Small intestine (tissue), 7 donors: Measurements from ENCODE around the gene UBA7. TPM values are rescaled to one million over a fixed set of nuclear protein-coding genes. Genes with fewer than 3 reads are reported as not detected.
A peak's percentile ranks its signal among the peaks of the same experiment; 100 is the strongest.

ENCODE experiments used
- DNase-seq, 2 donors: peaks; one replicate each; pipeline versions ENCODE4 v3.0.0 to v3.0.0-alpha.2; 2013
- FAIRE-seq: peaks from 2 replicates; lab custom pipeline; 2012; peaks lifted over from hg19 to GRCh38; lab: Jason Lieb, UNC
- H3K27ac ChIP-seq, 3 donors: one replicate each; pipeline ENCODE4 v1.5.1; 2013; ENCODE audit warnings: low read length in 2 of 3, mild to moderate bottlenecking in 2 of 3, control low read depth in 1 of 3, inconsistent platforms in 1 of 3, low read depth in 1 of 3, moderate library complexity in 1 of 3
- H3K27me3 ChIP-seq, 3 donors: one replicate each; pipeline ENCODE4 v1.6.1; 2013; ENCODE audit warnings: low read length in 3 of 3, inconsistent platforms in 1 of 3; ENCODE audit not compliant: control insufficient read depth in 3 of 3, insufficient read depth in 3 of 3
- H3K36me3 ChIP-seq, 3 donors: one replicate each; pipeline ENCODE4 v1.6.1; 2013; ENCODE audit warnings: low read length in 3 of 3, inconsistent platforms in 1 of 3, low read depth in 1 of 3, mild to moderate bottlenecking in 1 of 3, moderate library complexity in 1 of 3; ENCODE audit not compliant: control insufficient read depth in 3 of 3, insufficient read depth in 2 of 3
- H3K4me1 ChIP-seq, 3 donors: one replicate each; pipeline ENCODE4 v1.6.1; 2013; ENCODE audit warnings: low read length in 2 of 3, inconsistent platforms in 1 of 3, low read depth in 1 of 3, mild to moderate bottlenecking in 1 of 3, moderate library complexity in 1 of 3; ENCODE audit not compliant: control insufficient read depth in 3 of 3, insufficient read depth in 2 of 3
- H3K4me3 ChIP-seq, 3 donors: one replicate each; pipeline ENCODE4 v1.5.1; 2013; ENCODE audit warnings: low read length in 3 of 3, control low read depth in 1 of 3, inconsistent platforms in 1 of 3, low read depth in 1 of 3, mild to moderate bottlenecking in 1 of 3, moderate library complexity in 1 of 3
- H3K9me3 ChIP-seq, 2 donors: one replicate each; pipeline ENCODE4 v1.6.1; 2013; ENCODE audit warnings: low read depth in 1 of 2, low read length in 1 of 2; ENCODE audit not compliant: control insufficient read depth in 2 of 2, insufficient read depth in 1 of 2
- WGBS, 3 donors: extraction: QIAGEN DNeasy Blood & Tissue Kit; methylation state at CpG; one replicate each; pipeline ENCODE4 v1.1.7; 2013; 5-methylcytosine and 5-hydroxymethylcytosine counted together
- polyA plus RNA-seq, 4 donors: library from polyadenylated mRNA; stranded (reverse) in 3 of 4; unstranded in 1 of 4; fragments of 200-250 nt in 3 of 4; fragments of 120-200 nt in 1 of 4; gene quantifications; one replicate each; pipeline versions ENCODE4 v1.2.1 to v1.2.3, GENCODE V29; 2013
- donor health status: healthy with polysubstance abuse.
- donor health status: control.
- donor health status: control.
- donor health status: Bipolar disorder and iron deficiency.
- donor health status: healthy.

The UBA7 gene
- polyA plus RNA-seq, 4 donors = 27.7 to 160 (median 69.3) TPM

DNA sequence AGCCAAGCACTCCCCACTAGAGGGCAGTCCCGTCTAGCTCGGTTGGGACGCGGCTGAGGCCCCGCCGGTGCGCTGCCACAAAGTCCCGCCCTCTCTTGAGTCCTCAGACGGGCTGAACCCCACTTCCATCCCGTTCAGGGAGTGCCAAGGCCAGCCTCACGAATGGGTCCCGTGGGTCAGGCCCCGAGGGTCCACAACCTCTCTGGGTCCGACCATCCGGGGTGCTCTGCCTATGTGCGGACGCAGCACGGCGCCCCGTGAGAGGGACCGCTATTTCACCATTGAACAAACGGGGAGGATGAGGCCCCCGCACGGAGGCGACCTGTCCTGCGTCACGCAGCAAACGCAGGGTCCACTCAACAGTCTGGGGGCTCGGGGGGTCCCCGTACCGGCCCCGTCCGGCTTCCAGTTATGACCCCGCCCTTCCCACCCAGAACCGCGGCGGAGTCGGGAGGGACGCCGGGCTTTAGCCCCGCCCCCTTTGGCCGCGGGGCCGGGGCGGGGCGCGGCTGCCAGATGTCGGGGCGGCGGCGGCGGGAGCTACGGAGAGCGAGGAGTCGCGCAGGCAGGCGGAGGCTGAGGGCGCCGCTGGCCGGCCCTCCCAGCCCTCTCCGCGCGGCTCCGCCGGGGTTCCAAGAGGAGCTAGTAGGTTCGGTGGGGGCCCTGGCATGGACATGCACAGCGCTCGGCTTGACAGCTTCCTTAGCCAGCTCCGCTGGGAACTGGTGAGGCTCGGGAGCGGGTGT is 10.9 kb downstream of the UBA7 start, which contains the start of gene INKA1:
Gene INKA1, plus strand, starts transcription at position 543 of the 746 bp plus-strand sequence. Its CDS starts 132 bp downstream, at position 675.
- Histone ChIP-seq H3K36me3 (peaks cover 0 to 35% (median 0%) of the 10 kb centered on the region in 3 donors), H3K27me3 (peaks cover 0 to 24% (median 0%) of the 10 kb centered on the region in 3 donors), H3K27ac (peak within 1 kb of the TSS; percentile 69 to 95 (median 81)), H3K9me3 (no peaks in the 10 kb centered on the region), H3K4me1 (peaks cover 0 to 34% (median 0%) of the 10 kb centered on the region in 3 donors), H3K4me3 (peak within 1 kb of the TSS; percentile 31 to 98 (median 76))
- WGBS, 3 donors = 0 to 1% (median 0%) methylated on average over 46 to 71 of the region's 71 CpGs
- FAIRE-seq (no peak), DNase-seq (peak; percentile 91 to 95)

DNA sequence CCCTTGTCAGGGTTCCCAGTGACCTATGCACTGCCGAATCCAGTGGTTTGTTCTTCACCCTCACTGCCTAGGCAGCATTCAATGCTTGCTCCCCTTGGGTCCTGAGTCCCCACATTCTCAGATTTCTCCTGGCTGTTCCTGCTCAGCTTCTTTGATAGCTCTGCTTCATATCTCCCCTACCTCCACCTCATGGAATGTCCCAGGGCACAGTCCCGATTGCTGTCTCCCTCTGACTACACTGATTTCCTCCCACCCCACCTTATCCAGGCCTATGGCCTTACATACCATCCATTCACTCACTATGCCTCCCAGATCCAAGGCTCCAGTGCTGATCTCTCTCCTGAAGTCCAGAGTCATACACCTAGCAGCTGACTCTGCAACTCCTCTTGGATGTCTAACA is 12.6 kb downstream of the UBA7 start:
- Histone ChIP-seq H3K27me3 (peaks cover 0 to 24% (median 0%) of the 10 kb centered on the region in 3 donors), H3K4me3 (no peak overlapping the region), H3K36me3 (peaks cover 0 to 23% (median 0%) of the 10 kb centered on the region in 3 donors), H3K27ac (no peak overlapping the region), H3K4me1 (peaks cover 0 to 18% (median 0%) of the 10 kb centered on the region in 3 donors), H3K9me3 (no peaks in the 10 kb centered on the region)
- no peak for FAIRE-seq
- 85 to 93% (median 90%) methylated on average over 2 of the region's 2 CpGs for WGBS, 3 donors
- no peak for DNase-seq

DNA sequence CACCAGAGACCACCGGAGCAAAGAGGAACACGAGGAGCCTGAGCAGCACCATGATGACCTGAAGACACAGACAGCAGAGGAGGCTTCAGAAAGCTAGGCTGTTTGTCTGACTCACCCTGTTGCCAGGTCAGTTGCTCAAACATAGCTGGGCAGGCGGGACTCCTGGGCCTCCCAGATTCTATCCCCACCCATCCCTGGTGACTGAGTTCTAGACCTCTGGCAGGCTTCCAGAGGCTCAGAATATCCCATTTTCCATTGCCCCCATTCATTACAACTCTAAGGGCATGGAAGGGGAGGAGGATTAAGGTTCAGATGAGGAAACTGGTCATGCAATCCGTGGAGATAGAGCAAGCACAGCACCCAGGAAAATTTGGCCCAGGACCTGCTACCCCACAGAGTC is 14.0 kb downstream of the UBA7 start, which contains the start of gene CDHR4:
Gene CDHR4, minus strand, starts transcription at position 113 of the 400 bp plus-strand sequence. Its CDS starts 61 bp downstream, at position 52.
- H3K27ac ChIP-seq = no peak within 1 kb of the TSS
- H3K27me3 ChIP-seq = peaks cover 0 to 24% (median 0%) of the 10 kb centered on the region in 3 donors
- DNase-seq (no peak), FAIRE-seq (no peak)
- H3K36me3 ChIP-seq = peaks cover 0 to 11% (median 0%) of the 10 kb centered on the region in 3 donors
- H3K4me1 ChIP-seq = peaks cover 0 to 10% (median 0%) of the 10 kb centered on the region in 3 donors
- no peaks in the 10 kb centered on the region for H3K9me3 ChIP-seq
- WGBS, 3 donors = 55 to 66% (median 60%) methylated on average over 4 of the region's 4 CpGs
- H3K4me3 ChIP-seq = no peak within 1 kb of the TSS

DNA sequence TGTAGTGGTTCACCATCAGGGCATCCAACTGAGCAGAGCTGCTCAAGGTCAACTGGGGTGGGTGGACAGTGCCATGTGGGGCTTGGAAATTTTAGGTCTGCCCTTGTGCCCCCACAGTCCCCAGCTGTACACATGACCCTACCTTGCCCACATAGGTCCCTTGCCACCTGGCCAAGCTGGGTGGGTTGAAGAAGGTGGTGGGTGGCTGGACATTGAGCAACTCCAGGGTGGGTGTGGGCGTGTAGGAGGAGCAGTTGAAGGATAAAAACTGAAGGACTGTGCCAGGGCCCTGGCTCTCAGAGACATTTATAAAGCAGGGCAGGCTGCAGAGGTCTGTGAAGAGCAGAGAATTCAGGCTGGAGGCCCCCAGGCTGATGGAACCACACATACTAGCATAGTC is 14.6 kb downstream of the UBA7 start:
- FAIRE-seq (no peak), DNase-seq (no peak)
- Histone ChIP-seq H3K4me3 (no peak overlapping the region), H3K9me3 (no peaks in the 10 kb centered on the region), H3K27ac (no peak overlapping the region), H3K36me3 (peaks cover 0 to 4% (median 0%) of the 10 kb centered on the region in 3 donors), H3K27me3 (peaks cover 0 to 18% (median 0%) of the 10 kb centered on the region in 3 donors), H3K4me1 (peaks cover 0 to 8% (median 0%) of the 10 kb centered on the region in 3 donors)
- 70 to 75% (median 75%) methylated on average over 1 of the region's 1 CpG for WGBS, 3 donors

DNA sequence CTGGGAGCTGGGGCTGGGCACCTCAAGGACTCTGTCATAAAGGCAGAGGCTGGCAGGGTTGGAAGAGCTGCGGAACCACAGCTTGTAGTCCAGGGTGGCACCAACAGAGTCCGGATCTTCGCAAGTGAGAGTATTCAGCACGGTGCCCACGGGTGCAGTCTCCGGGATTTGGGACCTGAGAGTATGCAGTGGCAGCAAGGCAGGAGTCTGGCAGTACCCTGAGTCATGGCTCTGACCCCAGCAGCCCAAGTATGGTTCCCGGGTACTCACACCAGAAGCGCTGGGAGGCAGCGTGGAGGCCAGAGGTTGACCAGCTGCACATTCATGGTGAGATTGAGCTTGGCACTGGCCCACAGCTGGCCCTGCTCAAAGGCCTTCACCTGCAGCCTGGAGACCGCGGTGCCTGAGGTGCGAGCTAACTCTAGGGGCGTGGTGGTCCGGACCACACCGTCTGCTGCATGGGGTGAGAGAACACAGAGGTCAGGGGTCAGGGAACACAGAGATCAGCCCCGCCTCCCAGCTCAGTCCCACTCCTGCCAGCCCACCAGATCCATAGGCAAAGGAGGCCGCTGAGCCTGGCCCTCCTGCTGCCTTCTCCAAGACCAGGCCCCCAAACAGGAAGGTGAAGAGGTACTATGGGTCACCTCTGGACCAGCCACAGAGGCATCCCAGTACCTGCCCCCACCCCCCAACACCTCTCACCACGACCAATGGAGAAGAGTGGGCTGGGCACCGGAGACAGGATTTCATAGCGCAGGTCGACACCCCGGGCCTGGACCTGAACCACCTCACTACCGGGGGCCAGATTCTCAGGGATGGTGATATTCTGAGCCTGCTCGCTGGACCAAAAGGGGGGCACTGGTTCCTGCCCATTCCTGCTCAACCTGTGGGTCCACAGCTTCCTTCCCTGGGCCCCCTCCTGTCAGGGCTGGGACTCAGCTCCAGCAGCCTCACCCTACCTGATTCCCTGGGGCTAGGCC is 18.5 kb downstream of the UBA7 start:
- peaks cover 0 to 8% (median 0%) of the 10 kb centered on the region in 3 donors for H3K27me3 ChIP-seq
- H3K4me3 ChIP-seq = no peak overlapping the region
- no peaks in the 10 kb centered on the region for H3K36me3 ChIP-seq
- DNase-seq = no peak
- FAIRE-seq = no peak
- no peak overlapping the region for H3K27ac ChIP-seq
- WGBS, 3 donors = 86 to 93% (median 86%) methylated on average over 20 to 24 of the region's 24 CpGs
- no peaks in the 10 kb centered on the region for H3K4me1 ChIP-seq
- H3K9me3 ChIP-seq = no peaks in the 10 kb centered on the region

DNA sequence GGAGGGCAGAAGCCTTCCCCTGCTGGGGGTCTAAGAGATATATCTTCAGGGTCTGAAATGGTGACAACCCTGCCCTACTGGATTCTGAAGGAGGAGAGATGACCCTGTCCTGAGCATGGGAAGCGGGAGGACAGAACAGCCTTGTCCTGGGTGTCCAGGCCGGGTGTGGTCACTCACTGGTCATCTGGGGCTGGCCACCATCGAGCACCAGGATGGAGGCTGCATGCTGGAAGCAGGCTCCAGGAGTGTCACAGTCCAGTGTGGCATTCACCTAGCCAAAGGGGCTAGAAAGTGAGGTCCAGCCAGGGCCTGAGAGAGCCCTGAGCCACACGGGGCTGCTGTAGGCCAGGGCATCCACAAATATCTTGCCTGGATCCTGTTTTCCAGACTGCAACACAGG is 19.3 kb downstream of the UBA7 start:
- no peak for FAIRE-seq
- Histone ChIP-seq H3K27ac (no peak overlapping the region), H3K9me3 (no peaks in the 10 kb centered on the region), H3K36me3 (no peaks in the 10 kb centered on the region), H3K4me3 (no peak overlapping the region), H3K27me3 (peaks cover 0 to 11% (median 0%) of the 10 kb centered on the region in 3 donors), H3K4me1 (no peaks in the 10 kb centered on the region)
- 64 to 82% (median 80%) methylated on average over 4 of the region's 4 CpGs for WGBS, 3 donors
- no peak for DNase-seq

DNA sequence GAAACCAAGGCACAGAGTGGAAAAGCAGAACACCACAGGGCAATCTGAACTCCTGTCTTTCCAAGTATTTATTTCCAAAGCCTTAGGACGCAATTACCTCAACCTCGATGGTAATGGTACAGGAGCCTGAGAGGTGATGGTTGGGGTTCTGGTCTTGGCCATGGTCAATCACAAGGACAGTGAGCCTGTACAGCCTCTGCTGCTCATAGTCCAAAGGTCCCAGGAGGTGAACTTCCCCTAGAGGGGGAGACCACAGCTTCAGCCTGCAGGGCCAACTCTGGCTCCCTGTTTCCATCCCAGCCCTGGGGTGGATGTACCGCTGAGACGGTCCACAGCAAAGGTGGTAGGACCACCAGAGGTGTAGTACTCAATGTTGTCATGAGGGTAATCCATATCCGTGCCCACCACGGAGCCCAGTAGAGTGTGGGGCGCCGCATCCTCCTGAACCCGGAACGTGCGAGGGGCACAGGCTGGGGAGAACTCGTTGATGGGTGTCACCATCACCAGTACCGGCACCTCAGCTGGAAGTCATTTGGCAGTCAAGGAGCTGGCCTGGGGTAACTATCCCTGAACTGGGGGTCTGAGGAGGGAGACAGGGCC is 20.2 kb downstream of the UBA7 start:
- Histone ChIP-seq H3K36me3 (no peaks in the 10 kb centered on the region), H3K4me1 (no peaks in the 10 kb centered on the region), H3K27ac (no peak overlapping the region), H3K27me3 (peaks cover 0 to 11% (median 0%) of the 10 kb centered on the region in 3 donors), H3K4me3 (no peak overlapping the region), H3K9me3 (no peaks in the 10 kb centered on the region)
- DNase-seq = no peak
- no peak for FAIRE-seq
- 92 to 95% (median 95%) methylated on average over 13 of the region's 13 CpGs for WGBS, 3 donors
